DMS53 treated with DMSO at 0.1 percent for 48 hours (cell line): ENCODE measurements around the gene SBDS.
"Not testable (repeated sequence)": the region's sequence is repeated elsewhere in the genome, so short reads cannot be mapped to it uniquely, and the experiment has no call there.

Experiments
- DNase-seq: peaks from one replicate; lab custom pipeline; 2025; ENCODE audit not compliant: unreplicated experiment; lab: John Stamatoyannopoulos, UW

Gene SBDS

GRCh38 chr7:66995050-66995776, at the start of gene SBDS:
SBDS (minus strand) TSS chr7:66995586; CDS start chr7:66995417, 169 bp downstream.
- peak; percentile 99 for DNase-seq

GRCh38 chr7:67043559-67043930, 48.2 kb upstream of the SBDS start:
- not testable (repeated sequence) for DNase-seq

DNA sequence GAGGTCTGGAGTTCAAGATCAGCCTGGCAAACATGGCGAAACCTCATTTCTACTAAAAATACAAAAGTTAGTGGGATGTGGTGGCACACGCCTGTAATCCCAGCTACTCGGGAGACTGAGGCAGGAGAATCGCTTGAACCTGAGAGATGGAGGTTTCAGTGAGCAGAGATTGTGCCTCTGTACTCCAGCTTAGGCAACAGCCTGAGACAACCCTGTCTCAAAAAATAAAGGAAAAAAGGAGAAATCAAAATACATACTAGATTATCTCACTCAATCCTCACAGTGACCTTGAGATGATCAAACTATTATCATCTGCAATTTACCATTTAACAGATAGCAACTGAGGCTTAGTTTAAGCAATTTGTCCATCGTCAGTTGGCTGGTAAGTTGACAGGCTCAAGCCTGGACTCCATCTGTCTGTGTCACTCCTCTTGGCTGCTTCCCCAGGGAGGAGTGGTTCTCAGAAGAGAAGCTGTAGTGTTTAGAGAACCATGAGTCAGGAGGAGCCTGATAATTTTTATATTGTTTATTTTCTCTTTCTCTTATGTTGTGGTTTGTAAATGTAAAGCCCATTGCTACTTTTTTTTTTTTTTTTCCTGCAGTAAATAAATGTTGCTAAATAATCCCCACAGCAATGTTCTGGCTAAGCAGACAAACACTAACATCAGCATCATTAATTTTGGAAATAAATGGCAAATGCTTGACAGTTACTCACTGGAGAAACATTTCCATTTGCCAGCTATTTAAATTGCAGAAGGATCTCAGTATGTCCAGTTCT, 47.6 kb upstream of the SBDS start:
- DNase-seq, result peak; percentile 31

DNA sequence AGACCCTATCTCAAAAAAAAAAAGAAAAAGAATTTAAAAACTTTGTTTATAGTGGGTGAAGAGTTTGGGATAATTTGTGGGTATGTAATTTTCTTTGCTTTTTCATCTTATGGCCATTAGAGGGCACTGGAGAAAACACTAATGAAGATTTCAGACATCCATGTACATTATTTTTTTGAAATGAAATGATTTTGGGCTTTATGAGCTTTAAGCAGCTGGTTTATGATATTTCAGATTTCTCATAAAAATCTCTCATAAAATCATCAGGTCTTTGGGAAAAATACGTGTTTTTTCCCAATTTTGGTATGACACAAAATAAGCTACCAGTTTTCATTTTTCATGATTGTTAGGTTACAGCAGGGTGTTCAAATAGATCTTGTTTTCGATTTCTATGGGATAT, 45.4 kb upstream of the SBDS start:
- DNase-seq, result not testable (repeated sequence)

DNA sequence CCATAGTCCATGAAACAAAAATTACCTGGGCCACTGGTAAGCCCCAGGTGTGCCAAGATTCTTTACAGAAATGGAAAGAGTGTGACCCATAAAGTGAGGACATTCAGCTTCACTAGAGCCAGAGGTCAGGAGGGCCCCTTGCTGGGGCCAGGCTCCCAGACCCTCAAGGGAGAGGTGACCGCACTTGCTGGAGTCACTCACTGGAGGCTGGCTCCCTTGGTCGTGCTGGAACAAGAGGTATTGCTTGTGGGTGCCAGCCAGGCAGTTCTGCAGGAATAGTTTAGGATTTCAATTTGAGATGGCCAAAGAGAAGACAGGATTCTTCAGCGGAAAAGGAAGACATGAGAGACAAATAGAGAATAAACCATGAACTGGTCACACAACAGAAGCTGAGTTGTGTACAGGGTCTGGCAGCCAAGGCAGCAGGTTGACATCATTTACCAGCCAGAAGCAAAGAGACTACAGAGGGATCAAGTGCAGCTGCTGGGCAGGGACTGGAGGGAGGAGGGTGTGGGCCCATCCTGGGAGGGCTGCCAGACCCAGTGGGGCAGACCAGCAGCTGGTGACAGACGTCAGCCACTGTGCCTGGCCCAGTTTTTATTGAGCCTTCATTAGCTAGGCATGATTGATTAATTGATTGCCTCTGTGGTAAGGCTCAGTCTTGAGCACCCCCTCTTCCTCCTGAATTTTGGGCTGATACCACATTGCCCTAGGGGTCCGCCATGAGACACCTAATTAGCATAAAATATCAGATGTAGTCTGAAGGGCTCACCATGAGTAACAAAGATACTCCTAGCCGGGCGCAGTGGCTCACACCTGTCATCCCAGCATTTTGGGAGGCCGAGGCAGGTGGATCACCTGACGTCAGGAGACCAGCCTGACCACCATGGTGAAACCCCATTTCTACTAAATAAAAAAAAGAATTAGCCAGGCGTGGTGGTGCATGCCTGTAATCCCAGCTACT, 41.3 kb upstream of the SBDS start:
- not testable (repeated sequence) for DNase-seq

- no peak for DNase-seq
Measured at GRCh38 chr7:67033251-67033650, 37.9 kb upstream of the SBDS start.

GRCh38 chr7:67031685-67032084, 36.3 kb upstream of the SBDS start:
- not testable (repeated sequence) for DNase-seq

GRCh38 chr7:67025459-67025858, 30.1 kb upstream of the SBDS start:
- not testable (repeated sequence) for DNase-seq

- no peak for DNase-seq
Measured at GRCh38 chr7:67022511-67022910, 27.1 kb upstream of the SBDS start.

GRCh38 chr7:67021260-67021659, 25.9 kb upstream of the SBDS start:
- no peak for DNase-seq

DNA sequence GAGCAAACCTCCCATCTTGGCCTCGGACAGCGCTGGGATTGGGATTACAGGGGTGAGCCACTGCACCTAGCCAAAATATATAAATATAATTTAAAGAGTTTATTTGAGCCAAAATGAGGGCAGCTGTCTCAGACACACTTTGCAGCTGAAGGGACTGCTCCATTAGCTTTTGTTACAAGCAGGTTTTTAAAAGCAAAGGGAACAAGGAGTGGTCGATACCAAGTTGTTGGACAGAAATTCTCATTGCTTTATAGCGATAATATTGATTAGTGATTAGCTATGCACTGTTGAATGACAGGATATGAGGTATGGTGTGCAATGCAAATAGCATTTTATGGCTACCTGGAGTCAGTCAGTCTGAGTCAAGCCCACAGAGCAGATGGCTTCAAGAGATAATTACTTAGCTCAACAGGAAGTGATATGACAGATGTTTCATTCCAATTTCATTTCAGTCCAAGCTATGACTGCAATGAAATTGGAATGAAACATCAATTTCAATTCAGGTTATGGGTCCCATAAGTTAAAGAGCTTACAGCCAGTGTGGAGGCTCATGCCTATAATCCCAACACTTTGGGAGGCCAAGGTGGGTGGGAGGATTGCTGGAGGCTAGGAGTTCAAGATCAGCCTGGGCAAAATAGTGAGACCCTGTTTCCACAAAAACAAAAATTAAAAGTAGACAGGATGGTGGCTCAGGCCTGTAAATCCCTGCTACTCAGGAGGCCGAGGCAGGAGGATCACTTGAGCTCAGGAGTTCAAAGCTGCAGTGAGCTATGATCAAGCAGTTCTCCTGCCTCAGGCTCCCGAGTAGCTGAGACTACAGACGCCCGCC, 24.4 kb upstream of the SBDS start:
- peak; percentile 45 for DNase-seq

GRCh38 chr7:67018940-67019339, 23.6 kb upstream of the SBDS start:
- no peak for DNase-seq

- not testable (repeated sequence) for DNase-seq
Measured at GRCh38 chr7:67017971-67018370, 22.6 kb upstream of the SBDS start.

DNA sequence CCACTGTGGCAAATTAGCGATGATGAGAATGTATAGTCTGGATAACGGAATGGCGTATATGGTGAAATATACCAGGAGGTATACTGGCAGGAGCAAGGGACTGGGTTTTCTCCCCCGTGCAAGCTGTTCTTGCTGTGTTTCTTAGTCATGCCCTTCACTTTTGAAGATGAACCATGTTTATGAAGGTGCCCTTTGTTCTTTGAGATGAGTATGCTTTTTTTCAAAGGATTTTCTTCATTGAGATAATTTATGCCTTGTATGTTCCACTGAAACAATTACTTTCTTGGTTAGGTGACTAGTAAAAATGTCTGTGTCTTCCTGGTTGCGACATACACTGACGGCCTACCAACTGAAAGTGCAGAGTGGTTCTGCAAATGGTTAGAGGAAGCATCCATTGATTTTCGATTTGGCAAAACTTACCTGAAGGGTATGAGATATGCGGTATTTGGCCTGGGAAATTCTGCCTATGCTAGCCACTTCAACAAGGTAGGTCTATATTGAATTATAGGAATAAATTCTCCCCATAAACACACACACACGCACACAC, 18.8 kb upstream of the SBDS start:
- DNase-seq, result not testable (repeated sequence)

GRCh38 chr7:67009677-67010076, 14.3 kb upstream of the SBDS start:
- DNase-seq, result not testable (repeated sequence)

DNA sequence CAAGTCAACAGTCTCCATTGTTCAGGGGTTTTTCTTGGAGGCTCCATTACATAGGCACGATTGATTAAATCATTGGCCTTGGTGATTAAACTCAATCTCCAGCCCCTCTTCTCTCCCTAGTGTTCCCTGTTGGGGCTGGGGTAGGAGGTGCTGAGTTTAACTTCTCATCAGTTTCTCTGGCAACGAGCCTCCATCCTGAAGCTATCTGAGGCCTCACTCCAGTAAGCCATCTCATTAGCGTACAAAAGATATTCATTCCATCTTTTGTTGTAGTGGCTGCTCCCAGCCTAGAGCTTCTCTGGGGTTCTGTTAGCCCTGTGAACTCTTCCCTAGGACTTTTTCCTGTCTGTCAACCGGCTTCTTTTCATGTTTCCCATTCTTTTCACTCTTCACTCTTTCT, 12.9 kb upstream of the SBDS start:
- no peak for DNase-seq

GRCh38 chr7:67006965-67007364, 11.6 kb upstream of the SBDS start:
- DNase-seq, result no peak

GRCh38 chr7:67004145-67004544, 8.8 kb upstream of the SBDS start:
- not testable (repeated sequence) for DNase-seq

DNA sequence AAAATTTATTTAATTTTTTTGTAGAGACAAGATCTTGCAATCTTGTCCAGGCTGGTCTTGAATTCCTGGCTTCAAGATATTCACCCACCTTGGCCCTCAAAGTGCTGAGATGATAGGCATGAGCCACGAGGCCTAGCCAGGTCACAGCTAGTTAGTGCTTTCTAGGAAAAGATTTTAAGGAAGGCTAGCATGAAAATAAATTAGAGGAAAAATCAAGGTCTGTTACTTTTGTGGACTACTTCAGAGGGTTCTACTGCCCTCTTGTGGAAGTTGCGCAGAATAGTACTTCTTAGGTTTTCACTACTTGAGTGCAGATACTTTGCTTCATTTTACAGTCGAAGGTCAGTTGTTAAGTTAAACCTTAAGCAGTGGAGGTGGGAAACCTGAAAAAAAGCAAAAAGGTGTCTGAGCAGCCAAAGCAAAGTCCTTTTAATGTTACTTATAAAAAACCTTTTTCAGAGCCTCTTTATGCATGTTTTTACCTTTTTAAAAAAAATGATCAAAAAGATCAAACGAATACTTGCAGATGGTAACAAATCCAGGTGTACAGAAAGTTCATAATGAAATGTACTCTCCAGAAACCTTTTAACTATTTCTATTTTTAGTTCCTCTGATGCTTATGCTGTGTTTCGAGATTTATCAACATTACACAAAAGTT, 5.3 kb upstream of the SBDS start:
- DNase-seq, result peak; percentile 27
